SK-N-SH treated with all-trans-retinoic acid at 6 μM for 48 hours (cell line): ENCODE measurements around the gene PIN1.

Source experiments
- ATAC-seq: fragments of 200-7000 bp; cut with Tn5 transposase; 3 replicates; pipeline ENCODE4 v1.9.1; 2020; ENCODE audit warnings: mild to moderate bottlenecking, moderate library complexity
- ARNTL ChIP-seq: fragments of 450-650 bp; formaldehyde crosslinking; IDR thresholded peaks from 2 replicates; pipeline ENCODE4 v1.5.0; 2020; ENCODE audit warnings: low read depth, mild to moderate bottlenecking, moderate library complexity, borderline replicate concordance
- BACH2 ChIP-seq: fragments of 250-450 bp; sonication (Bioruptor Pico); IDR thresholded peaks from 2 replicates; pipeline ENCODE4 v1.9.0; 2021; ENCODE audit warnings: mild to moderate bottlenecking, borderline replicate concordance
- CREB5 ChIP-seq: fragments of 250-450 bp; sonication (Bioruptor Pico); IDR thresholded peaks from 2 replicates; pipeline ENCODE4 v1.5.1; 2020; ENCODE audit warnings: low read depth, mild to moderate bottlenecking, moderate library complexity
- ESRRG ChIP-seq: fragments of 250-450 bp; sonication (Bioruptor Pico); IDR thresholded peaks from 2 replicates; pipeline ENCODE4 v1.6.1; 2021; ENCODE audit warnings: mild to moderate bottlenecking
- ISL1 ChIP-seq: fragments of 250-450 bp; sonication (Bioruptor Pico); IDR thresholded peaks from 2 replicates; pipeline ENCODE4 v2.1.2; 2022; ENCODE audit warnings: mild to moderate bottlenecking, moderate library complexity
- OSR1 ChIP-seq: fragments of 250-450 bp; sonication (Bioruptor Pico); IDR thresholded peaks from 2 replicates; pipeline ENCODE4 v1.8.0; 2022; ENCODE audit warnings: moderate library complexity, mild to moderate bottlenecking, inconsistent platforms
- PATZ1 ChIP-seq: fragments of 250-450 bp; sonication (Bioruptor Pico); IDR thresholded peaks from 2 replicates; pipeline ENCODE4 v1.8.0; 2020; ENCODE audit warnings: mild to moderate bottlenecking, moderate library complexity, borderline replicate concordance
- POU6F1 ChIP-seq: fragments of 250-450 bp; sonication (Bioruptor Pico); IDR thresholded peaks from 2 replicates; pipeline ENCODE4 v1.8.0; 2021; ENCODE audit warnings: low read depth, mild to moderate bottlenecking, moderate library complexity, borderline replicate concordance
- PPARA ChIP-seq: fragments of 250-450 bp; sonication (Bioruptor Pico); IDR thresholded peaks from 2 replicates; pipeline ENCODE4 v1.5.0; 2020; ENCODE audit warnings: mild to moderate bottlenecking, borderline replicate concordance
- RARB ChIP-seq: fragments of 250-450 bp; sonication (Bioruptor Pico); IDR thresholded peaks from 2 replicates; pipeline ENCODE4 v1.8.0; 2021; ENCODE audit warnings: mild to moderate bottlenecking, moderate library complexity
- TOX ChIP-seq: fragments of 250-450 bp; sonication (Bioruptor Pico); IDR thresholded peaks from 2 replicates; pipeline ENCODE4 v1.8.0; 2021; ENCODE audit warnings: mild to moderate bottlenecking, moderate library complexity, borderline replicate concordance
- ZC3H10 ChIP-seq: fragments of 250-450 bp; sonication (Bioruptor Pico); IDR thresholded peaks from 2 replicates; pipeline ENCODE4 v1.5.1; 2021; ENCODE audit warnings: mild to moderate bottlenecking, moderate library complexity
- ZNF565 ChIP-seq: fragments of 450-650 bp; formaldehyde crosslinking; conservative IDR thresholded peaks from 2 replicates; pipeline ENCODE4 v1.5.0; 2020; ENCODE audit warnings: low read depth, mild to moderate bottlenecking, moderate library complexity
- ZNF70 ChIP-seq: fragments of 450-650 bp; formaldehyde crosslinking; IDR thresholded peaks from 2 replicates; pipeline ENCODE4 v1.5.0; 2020; ENCODE audit warnings: mild to moderate bottlenecking, moderate library complexity
- ZNF8 ChIP-seq: fragments of 450-650 bp; formaldehyde crosslinking; IDR thresholded peaks from 2 replicates; pipeline ENCODE4 v1.5.0; 2020; ENCODE audit warnings: mild to moderate bottlenecking, moderate library complexity
- TF ChIP-seq, protein P1 (sequence below): fragments of 250-450 bp; sonication (Bioruptor Pico); IDR thresholded peaks from 2 replicates; pipeline ENCODE4 v1.5.1; 2021; ENCODE audit warnings: mild to moderate bottlenecking, moderate library complexity
- TF ChIP-seq, protein P2 (sequence below): fragments of 250-450 bp; sonication (Bioruptor Pico); IDR thresholded peaks from 2 replicates; pipeline ENCODE4 v1.5.0; 2020; ENCODE audit warnings: mild to moderate bottlenecking, moderate library complexity

The PIN1 gene

GRCh38 chr19:9836021-9836420 lies 903 bp downstream of the PIN1 start (continued):
- TF ChIP-seq PATZ1 (CRISPR knock-in tag) (no peak), ZNF8 (CRISPR knock-in tag) (no peak), ESRRG (CRISPR knock-in tag) (no peak)

DNA sequence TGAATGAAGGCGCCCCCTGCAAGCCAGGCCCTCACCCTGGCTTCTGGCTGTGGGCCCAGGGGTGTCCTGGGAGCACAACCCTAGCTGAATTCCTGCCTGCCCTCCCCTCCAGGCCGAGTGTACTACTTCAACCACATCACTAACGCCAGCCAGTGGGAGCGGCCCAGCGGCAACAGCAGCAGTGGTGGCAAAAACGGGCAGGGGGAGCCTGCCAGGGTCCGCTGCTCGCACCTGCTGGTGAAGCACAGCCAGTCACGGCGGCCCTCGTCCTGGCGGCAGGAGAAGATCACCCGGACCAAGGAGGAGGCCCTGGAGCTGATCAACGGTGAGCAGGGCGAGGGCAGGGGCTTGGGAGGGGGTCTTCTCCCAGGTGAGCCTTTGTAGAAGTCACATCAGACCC lies 3.2 kb downstream of the PIN1 start:
- TF ChIP-seq ZNF70 (CRISPR knock-in tag) (no peak), ZNF565 (CRISPR knock-in tag) (no peak), TOX (no peak), CREB5 (CRISPR knock-in tag) (no peak), ZNF8 (CRISPR knock-in tag) (no peak), ZC3H10 (CRISPR knock-in tag) (no peak), PPARA (CRISPR knock-in tag) (no peak), POU6F1 (CRISPR knock-in tag) (no peak)
- TF ChIP-seq, protein P1, sequence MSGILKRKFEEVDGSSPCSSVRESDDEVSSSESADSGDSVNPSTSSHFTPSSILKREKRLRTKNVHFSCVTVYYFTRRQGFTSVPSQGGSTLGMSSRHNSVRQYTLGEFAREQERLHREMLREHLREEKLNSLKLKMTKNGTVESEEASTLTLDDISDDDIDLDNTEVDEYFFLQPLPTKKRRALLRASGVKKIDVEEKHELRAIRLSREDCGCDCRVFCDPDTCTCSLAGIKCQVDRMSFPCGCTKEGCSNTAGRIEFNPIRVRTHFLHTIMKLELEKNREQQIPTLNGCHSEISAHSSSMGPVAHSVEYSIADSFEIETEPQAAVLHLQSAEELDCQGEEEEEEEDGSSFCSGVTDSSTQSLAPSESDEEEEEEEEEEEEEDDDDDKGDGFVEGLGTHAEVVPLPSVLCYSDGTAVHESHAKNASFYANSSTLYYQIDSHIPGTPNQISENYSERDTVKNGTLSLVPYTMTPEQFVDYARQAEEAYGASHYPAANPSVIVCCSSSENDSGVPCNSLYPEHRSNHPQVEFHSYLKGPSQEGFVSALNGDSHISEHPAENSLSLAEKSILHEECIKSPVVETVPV (CRISPR knock-in tag): no peak
- TF ChIP-seq, protein P2, sequence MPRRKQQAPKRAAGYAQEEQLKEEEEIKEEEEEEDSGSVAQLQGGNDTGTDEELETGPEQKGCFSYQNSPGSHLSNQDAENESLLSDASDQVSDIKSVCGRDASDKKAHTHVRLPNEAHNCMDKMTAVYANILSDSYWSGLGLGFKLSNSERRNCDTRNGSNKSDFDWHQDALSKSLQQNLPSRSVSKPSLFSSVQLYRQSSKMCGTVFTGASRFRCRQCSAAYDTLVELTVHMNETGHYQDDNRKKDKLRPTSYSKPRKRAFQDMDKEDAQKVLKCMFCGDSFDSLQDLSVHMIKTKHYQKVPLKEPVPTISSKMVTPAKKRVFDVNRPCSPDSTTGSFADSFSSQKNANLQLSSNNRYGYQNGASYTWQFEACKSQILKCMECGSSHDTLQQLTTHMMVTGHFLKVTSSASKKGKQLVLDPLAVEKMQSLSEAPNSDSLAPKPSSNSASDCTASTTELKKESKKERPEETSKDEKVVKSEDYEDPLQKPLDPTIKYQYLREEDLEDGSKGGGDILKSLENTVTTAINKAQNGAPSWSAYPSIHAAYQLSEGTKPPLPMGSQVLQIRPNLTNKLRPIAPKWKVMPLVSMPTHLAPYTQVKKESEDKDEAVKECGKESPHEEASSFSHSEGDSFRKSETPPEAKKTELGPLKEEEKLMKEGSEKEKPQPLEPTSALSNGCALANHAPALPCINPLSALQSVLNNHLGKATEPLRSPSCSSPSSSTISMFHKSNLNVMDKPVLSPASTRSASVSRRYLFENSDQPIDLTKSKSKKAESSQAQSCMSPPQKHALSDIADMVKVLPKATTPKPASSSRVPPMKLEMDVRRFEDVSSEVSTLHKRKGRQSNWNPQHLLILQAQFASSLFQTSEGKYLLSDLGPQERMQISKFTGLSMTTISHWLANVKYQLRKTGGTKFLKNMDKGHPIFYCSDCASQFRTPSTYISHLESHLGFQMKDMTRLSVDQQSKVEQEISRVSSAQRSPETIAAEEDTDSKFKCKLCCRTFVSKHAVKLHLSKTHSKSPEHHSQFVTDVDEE (CRISPR knock-in tag): no peak
- ATAC-seq: no peak

DNA sequence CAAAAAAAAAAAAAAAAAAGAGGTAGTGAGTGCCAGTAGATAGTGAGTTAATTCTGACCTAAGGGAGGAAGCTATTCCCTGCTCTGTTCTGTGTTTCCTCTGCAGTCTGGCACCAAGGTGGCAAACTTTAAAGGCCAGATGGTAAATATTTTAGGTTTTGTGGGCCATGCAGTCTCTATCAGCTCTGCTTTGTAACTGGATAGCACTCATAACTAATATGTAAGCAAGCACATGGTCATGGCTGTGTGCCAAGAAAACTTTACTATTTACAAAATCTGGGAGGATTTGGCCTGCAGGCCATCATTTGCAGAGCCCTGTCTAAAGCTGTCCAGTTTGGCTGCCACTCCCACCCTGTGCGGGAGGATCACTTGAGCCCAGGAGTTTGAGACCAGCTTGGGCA lies 4.3 kb downstream of the PIN1 start:
- TF ChIP-seq, protein P1 (CRISPR knock-in tag): no peak
- TF ChIP-seq OSR1 (CRISPR knock-in tag) (no peak), BACH2 (CRISPR knock-in tag) (no peak), RARB (CRISPR knock-in tag) (no peak), TOX (no peak), ARNTL (CRISPR knock-in tag) (no peak), PATZ1 (CRISPR knock-in tag) (no peak), ISL1 (CRISPR knock-in tag) (no peak)
- TF ChIP-seq, all 23 proteins: peak for 0
- ATAC-seq: no peak
